KOPT-K1 (cell line): ENCODE data around the gene CD93.

Source experiments
- H3K27ac ChIP-seq: fragments of 200-600 bp; sonication (generic); 2 replicates; pipeline ENCODE4 v1.5.1; 2016; ENCODE audit warnings: antibody characterized with exemption, mild to moderate bottlenecking, low read depth, low read length; ENCODE audit not compliant: poor library complexity, severe bottlenecking
- H3K36me3 ChIP-seq: fragments of 200-600 bp; sonication (generic); 2 replicates; pipeline ENCODE4 v1.5.1; 2017; ENCODE audit warnings: antibody characterized with exemption, mild to moderate bottlenecking, low read length, moderate library complexity; ENCODE audit not compliant: insufficient read depth
- H3K9me3 ChIP-seq: fragments of 200-600 bp; sonication (generic); 2 replicates; pipeline ENCODE4 v1.5.1; 2017; ENCODE audit warnings: antibody characterized with exemption, low read length, mild to moderate bottlenecking; ENCODE audit not compliant: insufficient read depth, poor library complexity, severe bottlenecking

CD93 gene

GRCh38 chr20:23096097-23096496 is 10.0 kb upstream of the CD93 start:
- Histone ChIP-seq H3K9me3 (no peaks in the 10 kb centered on the region), H3K27ac (no peak overlapping the region), H3K36me3 (no peaks in the 10 kb centered on the region)

- Histone ChIP-seq H3K9me3 (no peaks in the 10 kb centered on the region), H3K27ac (no peak overlapping the region), H3K36me3 (no peaks in the 10 kb centered on the region)
Observed at GRCh38 chr20:23095499-23095898, 9.4 kb upstream of the CD93 start.

DNA sequence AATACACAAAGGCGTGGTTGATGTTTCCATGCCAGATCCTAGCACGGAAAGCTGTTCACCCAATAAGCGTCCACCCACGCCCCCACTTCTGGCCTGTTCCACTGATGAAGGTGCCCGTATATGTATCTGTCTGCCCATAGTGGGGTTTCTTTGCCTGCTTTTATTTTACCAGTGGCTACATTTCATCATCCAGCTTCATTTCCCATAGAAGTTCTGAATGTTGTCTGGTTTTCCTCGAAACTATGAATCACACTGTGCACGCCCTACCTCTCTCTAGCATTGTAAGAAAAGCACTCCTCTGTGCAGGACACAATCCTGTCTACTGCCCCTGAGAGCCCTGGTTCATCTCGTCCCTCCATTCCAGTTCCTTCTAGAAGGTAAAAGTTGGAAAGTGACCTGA is 8.8 kb upstream of the CD93 start:
- H3K9me3 ChIP-seq: no peaks in the 10 kb centered on the region
- no peak overlapping the region for H3K27ac ChIP-seq
- H3K36me3 ChIP-seq: no peaks in the 10 kb centered on the region

GRCh38 chr20:23094213-23094896 is 8.2 kb upstream of the CD93 start:
- Histone ChIP-seq H3K9me3 (no peaks in the 10 kb centered on the region), H3K36me3 (no peaks in the 10 kb centered on the region), H3K27ac (no peak overlapping the region)

DNA sequence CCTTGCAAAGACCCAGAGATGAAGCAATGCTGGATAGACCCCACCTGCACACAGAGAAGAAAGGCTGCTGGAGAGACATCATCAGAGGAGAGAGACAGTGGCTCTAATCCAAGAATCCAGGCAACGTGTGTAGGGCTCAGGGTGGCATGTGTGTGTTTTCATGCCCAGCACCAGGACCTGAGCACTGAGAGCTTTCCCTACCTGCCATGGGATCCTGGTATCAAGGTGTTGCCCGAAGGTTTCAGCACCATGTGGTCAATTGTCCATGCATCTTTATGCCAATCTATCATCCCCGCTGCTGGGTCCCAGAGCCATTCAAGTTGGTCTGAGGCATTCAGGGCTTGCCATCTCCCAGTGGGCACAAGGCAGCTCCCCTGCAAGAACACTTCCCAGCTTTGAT is 7.5 kb upstream of the CD93 start:
- no peaks in the 10 kb centered on the region for H3K36me3 ChIP-seq
- no peak overlapping the region for H3K27ac ChIP-seq
- no peaks in the 10 kb centered on the region for H3K9me3 ChIP-seq

- no peaks in the 10 kb centered on the region for H3K36me3 ChIP-seq
- H3K9me3 ChIP-seq: no peaks in the 10 kb centered on the region
- no peak overlapping the region for H3K27ac ChIP-seq
Observed at GRCh38 chr20:23092861-23093495, 6.9 kb upstream of the CD93 start.

DNA sequence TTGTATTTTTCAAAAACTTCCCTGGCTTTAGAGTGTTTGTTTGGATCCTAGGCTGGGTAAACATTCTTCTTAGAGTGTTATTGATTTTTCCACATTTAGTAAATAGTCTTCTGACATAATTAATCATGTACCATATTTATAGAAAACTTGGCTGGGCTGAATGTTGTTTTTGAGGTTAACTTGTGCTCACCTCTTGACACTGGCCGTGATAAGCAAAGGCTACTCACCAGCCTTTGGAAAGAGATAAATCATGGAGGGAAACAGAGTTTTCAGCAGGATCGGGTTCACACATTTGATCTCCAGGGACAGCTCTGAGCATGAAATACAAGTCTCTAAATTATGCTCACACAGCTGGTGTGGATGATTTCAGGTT is 6.2 kb upstream of the CD93 start:
- Histone ChIP-seq H3K27ac (no peak overlapping the region), H3K36me3 (no peaks in the 10 kb centered on the region), H3K9me3 (no peaks in the 10 kb centered on the region)

DNA sequence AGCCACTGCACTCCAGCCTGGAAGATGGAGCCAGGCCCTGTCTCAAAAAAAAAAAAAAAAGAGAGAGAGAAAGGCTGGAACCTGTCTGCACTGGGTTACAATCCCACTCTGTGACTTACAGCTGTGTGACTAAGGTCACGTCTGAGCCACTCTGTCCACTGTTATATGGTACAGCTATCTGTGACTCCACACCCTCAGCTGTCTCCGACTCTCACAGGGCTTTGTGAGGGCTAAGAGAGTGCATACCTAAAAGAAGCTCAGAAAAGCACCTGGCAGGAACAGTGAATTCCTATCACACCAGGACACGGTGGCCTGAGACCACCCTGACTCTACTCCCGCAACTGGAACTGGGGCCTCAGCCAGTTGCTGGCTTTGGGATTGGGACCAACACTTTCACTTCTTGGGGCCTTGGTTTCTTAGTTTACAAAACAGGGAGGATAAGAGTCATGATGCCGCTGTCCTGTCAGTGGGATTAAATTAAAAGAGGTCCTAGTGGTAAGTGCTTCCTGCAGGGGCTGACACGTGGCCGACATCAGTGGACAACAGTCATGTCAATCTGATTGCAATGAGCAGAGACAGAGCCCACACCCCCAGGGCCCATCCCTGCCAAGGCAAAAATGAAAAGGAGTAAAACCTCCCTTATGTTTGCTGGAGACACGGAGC is 5.7 kb upstream of the CD93 start:
- Histone ChIP-seq H3K9me3 (no peaks in the 10 kb centered on the region), H3K27ac (no peak overlapping the region), H3K36me3 (no peaks in the 10 kb centered on the region)

DNA sequence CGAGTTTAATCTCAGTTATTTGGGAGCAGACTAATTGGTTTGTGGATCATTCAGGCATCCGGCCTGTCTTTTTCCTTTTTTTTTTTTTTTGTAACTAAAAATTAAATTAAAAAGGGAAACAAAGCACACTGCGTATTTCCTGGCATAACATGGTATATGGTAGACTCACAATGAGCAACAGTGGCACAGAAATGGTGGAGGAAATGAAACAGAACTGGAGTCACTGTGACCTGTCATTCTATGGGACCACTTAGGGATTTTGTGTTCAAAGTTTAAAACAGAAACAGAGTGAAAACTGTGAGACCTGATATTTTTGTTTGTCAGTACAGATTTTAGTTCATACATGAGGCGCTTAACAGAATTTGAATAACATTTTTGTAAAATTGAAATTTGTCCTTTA is 4.8 kb upstream of the CD93 start:
- Histone ChIP-seq H3K36me3 (no peaks in the 10 kb centered on the region), H3K27ac (no peak overlapping the region), H3K9me3 (no peaks in the 10 kb centered on the region)

- Histone ChIP-seq H3K36me3 (no peaks in the 10 kb centered on the region), H3K9me3 (no peaks in the 10 kb centered on the region)
Observed at GRCh38 chr20:23090147-23090546, 4.0 kb upstream of the CD93 start.

GRCh38 chr20:23088866-23089265 is 2.7 kb upstream of the CD93 start:
- Histone ChIP-seq H3K9me3 (no peaks in the 10 kb centered on the region), H3K36me3 (no peaks in the 10 kb centered on the region), H3K27ac (no peak overlapping the region)

More at GRCh38 chr20:23090147-23090546, 4.0 kb upstream of the CD93 start:
- no peak overlapping the region for H3K27ac ChIP-seq

DNA sequence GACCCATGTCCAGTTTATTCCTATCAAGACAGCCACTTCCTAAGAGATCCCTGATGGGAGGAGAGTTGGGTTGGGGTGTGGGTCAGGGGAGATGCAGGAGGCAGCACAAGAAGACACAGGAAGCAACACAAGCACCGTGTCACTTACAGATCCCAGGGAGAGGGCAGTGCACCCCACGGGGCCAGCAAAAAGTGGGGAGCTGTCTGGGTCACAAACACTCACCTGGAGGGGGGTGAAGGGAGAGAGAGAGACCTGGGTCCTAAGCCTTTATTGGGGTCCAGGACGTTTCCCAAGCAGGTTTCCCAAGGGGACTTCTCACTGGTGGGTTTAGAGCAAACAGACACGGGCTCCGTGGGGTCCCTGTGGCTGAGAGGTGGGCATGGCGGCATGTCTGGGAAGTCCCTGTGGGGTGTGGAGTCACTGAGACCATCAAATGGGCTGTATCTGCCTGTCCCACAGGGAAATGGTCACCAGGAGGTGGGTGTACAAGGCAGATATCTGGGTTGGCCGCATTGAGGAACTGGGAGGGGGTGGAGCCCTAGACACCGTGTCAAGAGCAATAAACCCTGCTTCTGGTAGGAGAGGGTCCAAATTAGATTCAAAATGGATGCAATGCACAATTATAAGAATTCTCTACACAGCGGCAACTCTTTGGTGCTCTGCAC is 1.6 kb upstream of the CD93 start:
- no peak overlapping the region for H3K27ac ChIP-seq
- H3K9me3 ChIP-seq: no peaks in the 10 kb centered on the region
- H3K36me3 ChIP-seq: no peaks in the 10 kb centered on the region

DNA sequence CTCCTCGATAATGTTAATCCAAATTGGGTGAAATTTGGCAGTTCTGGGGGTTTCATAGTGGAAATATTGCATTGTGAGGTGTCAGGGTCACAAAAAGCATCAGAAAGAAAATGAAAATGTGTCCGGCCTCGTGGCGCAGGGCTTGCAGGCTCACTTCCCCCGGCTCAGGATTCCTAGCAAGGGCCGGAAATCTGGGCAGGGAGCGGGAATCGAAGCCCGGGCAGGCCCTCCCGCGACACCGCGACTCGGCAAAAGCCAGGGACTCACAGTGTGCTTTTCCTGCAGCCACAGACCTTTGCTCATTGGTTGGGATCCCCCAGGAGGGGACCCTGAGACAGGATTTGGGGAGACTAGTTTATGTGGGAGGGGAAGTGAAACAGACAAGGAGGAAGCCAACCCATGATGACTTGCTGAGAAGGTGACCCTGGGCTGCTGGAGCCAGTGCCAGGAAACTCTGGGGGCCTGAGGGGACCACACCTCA is 847 bp upstream of the CD93 start:
- Histone ChIP-seq H3K9me3 (no peaks in the 10 kb centered on the region), H3K36me3 (no peaks in the 10 kb centered on the region), H3K27ac (no peak overlapping the region)

- H3K36me3 ChIP-seq: no peaks in the 10 kb centered on the region
- H3K9me3 ChIP-seq: no peaks in the 10 kb centered on the region
- no peak overlapping the region for H3K27ac ChIP-seq
Observed at GRCh38 chr20:23085436-23086055, 578 bp downstream of the CD93 start.

DNA sequence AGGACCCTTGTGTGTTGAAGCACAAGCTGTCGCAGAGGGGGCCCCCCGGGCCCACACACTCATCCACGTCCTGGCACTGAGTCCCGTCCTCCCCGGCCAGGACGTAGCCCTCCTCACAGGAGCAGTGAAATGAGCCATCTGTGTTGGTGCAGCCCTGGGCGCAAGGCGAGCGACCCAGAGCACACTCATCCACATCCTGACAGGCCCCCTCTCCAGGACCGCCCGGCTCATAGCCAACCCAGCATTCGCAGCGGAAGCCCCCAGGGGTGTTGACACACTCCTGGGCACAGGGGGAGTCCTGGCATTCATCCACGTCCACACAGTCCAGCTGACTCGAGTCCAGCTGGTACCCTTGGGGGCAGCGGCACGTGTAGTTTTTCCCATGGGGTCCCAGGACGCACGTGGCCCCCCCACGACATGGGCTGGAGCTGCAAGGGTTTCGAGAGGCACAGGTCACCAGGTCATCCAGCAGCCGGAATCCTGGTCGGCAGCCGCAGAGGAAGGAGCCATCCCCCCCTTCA is 1.2 kb downstream of the CD93 start:
- Histone ChIP-seq H3K36me3 (no peaks in the 10 kb centered on the region), H3K27ac (no peak overlapping the region), H3K9me3 (no peaks in the 10 kb centered on the region)
